RWPE1 (cell line): Measurements from ENCODE around the gene NCOA1.

Experiments
- CTCF ChIA-PET: fragments of 350-600 bp; sonication (Branson Sonifier 250); formaldehyde crosslinking; extraction: SDS; loops from one replicate; lab custom pipeline; 2021; lab: Yijun Ruan, JAX
- POLR2A ChIA-PET: fragments of 400-600 bp; formaldehyde crosslinking; extraction: SDS; loops from one replicate; lab custom pipeline; 2020; ENCODE audit warnings: antibody characterized with exemption; ENCODE audit not compliant: low non-redundant PET; lab: Yijun Ruan, JAX
- DNase-seq: peaks from one replicate; pipeline ENCODE4 v3.0.0; 2012; ENCODE audit warnings: low spot score
- H3K27ac ChIP-seq: fragments of 450-650 bp; 2 replicates; pipeline ENCODE4 v1.5.1; 2017
- TF ChIP-seq, protein P1 (sequence below): fragments of 450-650 bp; conservative IDR thresholded peaks from 2 replicates; pipeline ENCODE4 v1.5.1; 2017; ENCODE audit warnings: low read depth, mild to moderate bottlenecking

NCOA1 gene

DNA sequence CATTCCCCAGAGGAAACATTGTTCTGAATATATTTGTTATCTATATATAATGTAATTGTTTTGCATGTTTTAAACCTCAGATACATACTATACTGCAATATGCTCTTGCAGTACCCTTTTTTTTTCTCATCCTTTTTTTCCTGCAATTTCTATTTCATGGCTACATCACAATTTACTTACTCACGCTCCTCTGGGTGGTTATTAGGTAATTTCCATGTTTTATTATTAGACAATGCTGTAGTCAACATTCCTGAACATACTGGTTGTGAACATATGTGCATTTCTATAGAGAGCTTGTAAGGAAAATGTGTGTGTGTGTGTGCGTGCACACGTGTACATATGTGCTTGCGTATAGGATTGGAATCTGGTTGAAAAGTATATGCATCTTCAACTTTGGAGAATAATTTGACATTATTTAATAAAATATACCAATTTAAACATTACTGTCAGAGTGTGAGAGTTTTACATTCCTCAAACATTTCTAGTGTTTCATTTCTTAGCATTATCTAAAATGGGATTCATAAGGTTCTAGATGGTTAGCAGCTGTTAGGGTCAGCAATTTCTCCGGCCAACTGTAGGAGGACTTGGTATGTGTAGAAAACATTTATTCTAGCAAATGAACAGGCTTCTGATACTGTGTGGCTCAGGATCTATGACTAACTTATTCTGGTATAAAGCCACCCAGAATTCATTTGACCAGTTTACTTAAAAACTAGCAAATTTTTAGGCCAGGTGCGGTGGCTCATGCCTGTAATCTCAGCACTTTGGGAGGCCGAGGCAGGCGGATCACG is 22.4 kb downstream of the NCOA1 start:
- ChIA-PET CTCF (interaction anchor here (0.6 kb wide), 1 partner anchor 103 kb away, joined by 3 read pairs; no protein-coding TSS in a partner anchor), POLR2A (interaction anchor here (0.7 kb wide), 1 partner anchor 280 kb away, joined by 9 read pairs; the partner anchor contains the start of genes CENPO and PTRHD1)
- TF ChIP-seq, protein P1, sequence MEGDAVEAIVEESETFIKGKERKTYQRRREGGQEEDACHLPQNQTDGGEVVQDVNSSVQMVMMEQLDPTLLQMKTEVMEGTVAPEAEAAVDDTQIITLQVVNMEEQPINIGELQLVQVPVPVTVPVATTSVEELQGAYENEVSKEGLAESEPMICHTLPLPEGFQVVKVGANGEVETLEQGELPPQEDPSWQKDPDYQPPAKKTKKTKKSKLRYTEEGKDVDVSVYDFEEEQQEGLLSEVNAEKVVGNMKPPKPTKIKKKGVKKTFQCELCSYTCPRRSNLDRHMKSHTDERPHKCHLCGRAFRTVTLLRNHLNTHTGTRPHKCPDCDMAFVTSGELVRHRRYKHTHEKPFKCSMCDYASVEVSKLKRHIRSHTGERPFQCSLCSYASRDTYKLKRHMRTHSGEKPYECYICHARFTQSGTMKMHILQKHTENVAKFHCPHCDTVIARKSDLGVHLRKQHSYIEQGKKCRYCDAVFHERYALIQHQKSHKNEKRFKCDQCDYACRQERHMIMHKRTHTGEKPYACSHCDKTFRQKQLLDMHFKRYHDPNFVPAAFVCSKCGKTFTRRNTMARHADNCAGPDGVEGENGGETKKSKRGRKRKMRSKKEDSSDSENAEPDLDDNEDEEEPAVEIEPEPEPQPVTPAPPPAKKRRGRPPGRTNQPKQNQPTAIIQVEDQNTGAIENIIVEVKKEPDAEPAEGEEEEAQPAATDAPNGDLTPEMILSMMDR = no peak
- H3K27ac ChIP-seq = no peak overlapping the region
- no peak for DNase-seq

DNA sequence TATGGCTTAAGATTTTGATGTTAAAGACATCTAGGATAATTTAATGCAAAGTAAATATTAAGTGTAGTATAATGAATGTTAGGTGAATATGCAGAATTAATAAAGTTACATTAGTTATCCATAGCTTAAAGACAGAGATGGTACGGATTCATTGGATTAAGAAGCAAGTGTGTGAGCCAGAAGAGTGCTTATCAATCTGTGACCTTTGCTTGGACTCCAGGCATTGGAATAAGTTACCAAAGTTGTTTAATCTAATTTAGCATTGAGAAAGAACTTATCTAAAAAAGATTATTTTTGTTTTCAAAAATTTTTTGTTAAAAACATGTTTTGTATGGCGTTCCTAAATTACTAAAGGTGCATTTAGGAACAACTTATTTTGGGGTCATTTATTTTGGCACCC is 23.8 kb downstream of the NCOA1 start:
- ChIA-PET CTCF (interaction anchor here (0.6 kb wide), 1 partner anchor 151 kb away, joined by 3 read pairs; no protein-coding TSS in a partner anchor), POLR2A (no interaction called here)
- TF ChIP-seq, protein P1 = no peak
- no peak overlapping the region for H3K27ac ChIP-seq
- DNase-seq = no peak

DNA sequence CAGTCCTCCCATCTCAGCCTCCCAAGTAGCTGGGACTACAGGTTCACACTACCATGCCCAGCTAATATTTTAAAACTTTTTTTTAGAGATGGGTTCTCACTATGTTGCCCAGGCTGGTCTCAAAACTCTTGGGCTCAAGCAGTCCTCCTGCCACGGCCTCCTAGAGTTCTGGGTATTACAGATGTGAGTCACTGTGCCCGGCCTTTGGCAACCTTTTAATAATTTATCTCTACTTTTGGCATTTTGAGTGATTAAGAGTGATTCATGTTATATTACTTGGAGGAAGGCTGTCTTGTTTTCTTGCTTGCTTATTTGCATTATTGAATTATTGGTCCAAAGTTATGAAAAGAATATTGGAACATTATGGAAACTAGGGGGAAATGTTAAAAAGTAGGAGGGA is 24.3 kb downstream of the NCOA1 start:
- ChIA-PET POLR2A (no interaction called here), CTCF (interaction anchor here (0.6 kb wide), 1 partner anchor 24 kb away, joined by 3 read pairs; the partner anchor contains the start of gene NCOA1)
- peak; percentile 7 for DNase-seq
- TF ChIP-seq, protein P1 = no peak
- no peak overlapping the region for H3K27ac ChIP-seq

DNA sequence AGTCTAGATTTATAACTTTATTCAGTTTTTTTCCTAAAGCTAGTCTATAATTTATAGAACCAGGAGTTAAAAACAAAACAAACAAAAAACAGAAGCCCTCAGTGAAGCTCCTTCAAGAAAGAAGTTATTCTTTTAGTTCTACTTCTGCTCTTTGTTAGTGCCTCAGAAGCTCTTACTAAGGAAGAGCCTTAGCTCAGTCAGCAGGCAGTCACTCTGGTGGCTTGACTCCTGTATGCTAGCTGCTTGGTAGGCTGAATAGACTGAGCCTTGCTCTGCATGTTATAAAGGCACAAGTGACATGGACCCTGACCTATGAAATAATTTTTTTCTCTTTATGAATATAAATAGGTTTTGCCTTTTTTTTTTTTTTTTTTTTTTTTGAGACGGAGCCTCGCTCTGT is 24.8 kb downstream of the NCOA1 start:
- ChIA-PET POLR2A (no interaction called here), CTCF (interaction anchor here (0.6 kb wide), 2 partner anchors 11 to 25 kb away, joined by 3 read pairs; partner anchors contain the start of gene NCOA1)
- TF ChIP-seq, protein P1 = no peak
- DNase-seq = no peak
- H3K27ac ChIP-seq = no peak overlapping the region

DNA sequence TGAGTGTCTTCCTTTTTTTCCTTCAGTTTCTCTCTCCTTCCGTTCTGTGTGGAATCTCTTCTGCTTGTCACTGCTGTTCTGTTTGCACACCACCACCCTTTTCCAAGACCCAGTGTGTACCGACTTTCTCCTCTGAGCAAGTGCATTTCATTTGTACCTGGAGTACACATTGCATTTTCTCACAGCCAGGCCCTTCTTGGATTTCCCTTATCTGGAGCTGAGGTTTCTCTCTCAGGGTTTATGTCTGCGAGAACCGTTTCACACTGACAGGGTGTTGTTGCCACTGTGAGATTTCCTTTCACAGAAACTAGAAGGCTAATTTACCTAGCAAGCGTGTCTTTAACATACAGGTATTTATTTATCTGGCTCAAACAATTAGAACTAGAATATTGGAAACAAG is 26.2 kb downstream of the NCOA1 start:
- CTCF ChIA-PET = no interaction called here
- H3K27ac ChIP-seq = no peak overlapping the region
- no peak for DNase-seq

DNA sequence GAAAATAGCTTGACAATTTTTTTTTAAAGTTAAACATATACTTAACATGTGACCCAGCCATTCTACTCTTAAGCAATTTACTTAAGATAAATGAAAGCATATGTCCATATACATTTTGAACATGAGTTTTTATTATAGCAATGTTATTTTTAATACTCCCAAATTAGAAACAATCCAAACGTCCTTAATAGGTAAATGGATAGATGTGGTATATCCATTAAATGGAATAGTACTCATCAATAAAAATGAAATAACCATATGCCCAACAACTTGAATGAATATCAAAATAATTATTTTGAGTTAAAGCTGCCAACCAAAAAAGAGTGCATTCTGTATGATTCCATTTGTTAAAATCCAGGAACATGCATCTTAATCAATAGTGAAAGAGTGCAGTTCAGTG is 29.1 kb downstream of the NCOA1 start:
- no peak for DNase-seq
- no peak overlapping the region for H3K27ac ChIP-seq
- TF ChIP-seq, protein P1 = no peak
- ChIA-PET POLR2A (interaction anchor here (0.6 kb wide), 1 partner anchor 56 kb away, joined by 4 read pairs; no protein-coding TSS in a partner anchor), CTCF (interaction anchor here (0.6 kb wide), 1 partner anchor 291 kb away, joined by 3 read pairs; no protein-coding TSS in a partner anchor)

More for the DNA sequence above, 26.2 kb downstream of the NCOA1 start:
- TF ChIP-seq, protein P1 = no peak
- POLR2A ChIA-PET = no interaction called here
